ENCODE data around the gene S100A11.

S100A11 gene

DNA sequence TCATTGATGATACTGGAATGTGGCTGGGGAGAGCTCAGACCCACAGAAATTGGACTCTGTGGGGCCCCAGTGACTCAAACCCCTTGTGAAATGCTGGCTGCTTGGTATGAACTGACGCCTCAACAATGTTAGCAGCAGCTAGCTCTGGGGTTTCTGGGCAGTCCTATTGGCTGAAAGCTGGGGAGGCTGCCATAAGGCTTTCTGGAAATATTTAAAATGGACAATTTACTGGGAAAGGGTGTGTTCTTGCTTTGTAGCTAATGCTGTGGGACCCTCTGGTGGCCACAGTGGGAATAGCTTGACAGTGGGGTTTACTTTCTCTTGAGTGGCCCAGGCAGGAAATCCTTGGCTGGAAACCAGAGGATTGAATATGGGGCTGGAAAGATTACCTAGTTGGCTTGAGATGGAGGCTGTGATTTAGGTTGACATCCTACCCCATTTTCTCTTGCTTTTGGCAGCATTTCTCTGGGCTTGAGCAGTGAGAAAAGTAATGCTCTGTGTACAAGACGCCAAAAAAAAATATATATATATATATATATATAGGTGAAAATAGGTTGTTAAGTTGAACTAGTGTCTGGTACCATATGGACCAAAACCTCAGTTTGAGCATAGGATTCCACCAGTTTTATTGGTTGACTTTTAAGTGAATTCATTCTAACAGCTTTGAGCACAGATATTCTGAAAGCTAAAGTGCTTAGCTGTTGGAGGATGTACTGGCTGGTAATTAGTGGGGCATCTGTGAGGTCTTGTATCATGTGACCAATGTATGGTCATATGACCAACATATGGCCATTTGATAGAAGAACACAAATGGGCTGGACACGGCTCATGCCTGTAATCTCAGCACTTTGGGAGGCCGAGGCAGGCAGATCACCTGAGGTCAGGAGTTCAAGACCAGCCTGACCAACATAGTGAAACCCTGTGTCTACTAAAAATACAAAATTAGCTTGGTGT is 34.9 kb downstream of the S100A11 start:
- peak; percentile 84 for DNase-seq

DNA sequence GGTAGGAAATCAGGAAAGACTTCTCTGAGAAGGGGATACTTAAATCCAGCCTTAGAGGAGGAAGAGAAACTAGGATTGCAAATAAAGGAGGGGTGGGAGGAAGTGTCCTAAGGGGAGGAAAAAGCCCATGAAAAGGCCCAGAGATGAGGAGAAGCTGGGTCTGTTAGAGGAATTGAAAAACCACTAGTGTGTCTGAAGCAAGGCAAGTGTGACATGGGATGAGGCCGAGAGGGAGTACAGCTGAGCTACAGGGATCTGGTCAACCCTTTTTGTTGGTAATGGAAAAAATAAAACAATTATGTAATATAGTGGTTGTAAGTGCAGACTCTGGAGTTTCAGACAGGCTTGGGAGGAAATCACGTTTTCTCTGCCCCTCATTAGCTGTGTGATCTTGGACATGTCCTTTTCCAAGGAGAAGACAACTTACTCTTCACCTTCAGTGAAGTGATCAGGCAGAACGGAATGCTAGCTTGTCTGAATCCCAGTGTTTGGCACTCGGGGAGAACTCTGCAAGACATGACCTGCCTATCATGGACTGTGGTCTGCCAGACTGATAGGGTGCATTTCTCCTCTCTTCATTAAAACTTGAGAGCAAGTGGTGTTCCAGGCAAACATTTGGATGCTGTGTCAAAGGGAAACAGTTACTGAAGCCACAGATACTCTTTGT is 35.7 kb downstream of the S100A11 start:
- DNase-seq = peak; percentile 84

DNA sequence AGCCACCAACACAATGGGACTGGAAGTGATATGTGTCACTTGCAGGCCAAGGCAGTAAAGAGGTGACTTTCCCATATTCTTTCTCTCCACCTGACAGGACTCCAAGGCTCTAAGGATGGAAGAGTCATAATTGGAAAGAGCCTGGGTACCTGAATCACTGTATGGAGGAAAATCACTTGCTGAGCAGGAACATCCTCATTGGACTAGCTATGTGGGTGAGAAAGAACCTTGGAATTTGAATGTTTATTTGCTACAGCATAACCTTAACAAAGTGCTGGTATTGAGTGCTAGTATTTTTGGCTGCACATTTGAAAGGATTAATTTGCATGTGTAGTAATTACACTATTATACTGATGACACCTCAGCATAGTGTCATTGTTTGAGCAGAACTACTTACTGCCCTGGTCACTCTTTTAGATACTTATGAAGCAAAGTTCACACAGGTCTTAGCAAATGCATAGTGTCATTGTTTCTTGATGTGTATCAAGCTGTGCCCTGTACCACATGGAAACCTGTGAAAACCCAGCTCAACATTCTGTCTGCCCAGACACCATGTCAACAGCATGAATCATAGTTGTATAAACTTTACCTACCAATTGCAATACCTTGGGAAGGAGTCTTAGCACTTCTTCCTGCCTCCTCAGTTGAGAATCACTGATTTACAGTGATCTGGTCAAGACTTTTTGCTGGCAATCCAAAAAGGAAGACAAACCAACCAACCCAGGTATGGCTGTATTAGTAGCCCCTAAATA is 38.0 kb downstream of the S100A11 start:
- peak; percentile 96 for DNase-seq

DNA sequence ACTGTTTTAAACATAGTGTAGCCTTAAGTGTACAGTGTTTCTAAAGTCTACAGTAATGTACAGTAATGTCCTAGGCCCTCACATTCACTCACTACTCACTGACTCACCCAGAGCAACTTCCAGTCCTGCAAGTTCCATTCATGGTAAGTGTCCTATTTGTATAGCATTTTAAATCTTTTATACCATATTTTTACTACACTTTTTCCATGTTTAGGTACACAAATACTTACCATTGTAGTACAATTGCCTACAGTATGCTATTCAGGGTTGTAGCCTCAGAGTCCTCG is 39.6 kb downstream of the S100A11 start:
- DNase-seq = no peak

DNA sequence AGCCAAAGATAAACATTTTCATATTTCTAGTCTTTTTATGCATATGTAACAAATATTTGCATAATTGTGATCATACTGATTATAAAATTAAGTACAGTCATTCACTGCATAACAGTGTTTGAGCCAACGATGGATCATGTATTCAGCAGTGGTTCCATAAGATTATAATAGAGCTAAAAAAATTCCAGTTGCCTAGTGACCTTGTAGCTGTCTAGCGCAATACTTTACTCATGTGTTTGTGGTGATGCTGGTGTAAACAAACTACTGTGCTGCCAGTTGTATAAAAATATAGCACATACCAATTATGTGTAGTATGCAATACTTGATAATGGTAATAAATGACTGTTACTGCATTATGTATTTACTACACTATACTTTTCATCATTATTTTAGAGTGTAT is 41.0 kb downstream of the S100A11 start:
- no peak for DNase-seq

DNA sequence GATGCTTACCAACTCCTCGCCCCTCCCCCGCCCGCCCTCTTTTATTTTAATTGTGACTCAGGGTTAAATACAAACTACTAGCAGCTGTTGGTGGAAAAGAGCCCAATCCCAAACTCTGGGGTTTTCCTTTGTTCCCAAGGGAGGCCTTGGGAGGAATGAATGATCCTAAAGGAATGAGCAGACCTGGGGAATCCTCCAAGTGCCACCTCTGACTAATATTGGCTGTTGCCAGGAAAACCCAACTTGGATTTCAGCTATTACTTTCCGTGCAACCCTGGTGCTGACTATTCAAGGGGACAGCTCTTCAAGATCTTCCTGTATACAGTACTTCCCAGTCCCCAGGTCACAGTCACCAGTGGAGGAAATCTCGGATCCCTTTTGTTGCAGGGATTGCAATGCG is 41.8 kb downstream of the S100A11 start:
- DNase-seq = peak; percentile 97

DNA sequence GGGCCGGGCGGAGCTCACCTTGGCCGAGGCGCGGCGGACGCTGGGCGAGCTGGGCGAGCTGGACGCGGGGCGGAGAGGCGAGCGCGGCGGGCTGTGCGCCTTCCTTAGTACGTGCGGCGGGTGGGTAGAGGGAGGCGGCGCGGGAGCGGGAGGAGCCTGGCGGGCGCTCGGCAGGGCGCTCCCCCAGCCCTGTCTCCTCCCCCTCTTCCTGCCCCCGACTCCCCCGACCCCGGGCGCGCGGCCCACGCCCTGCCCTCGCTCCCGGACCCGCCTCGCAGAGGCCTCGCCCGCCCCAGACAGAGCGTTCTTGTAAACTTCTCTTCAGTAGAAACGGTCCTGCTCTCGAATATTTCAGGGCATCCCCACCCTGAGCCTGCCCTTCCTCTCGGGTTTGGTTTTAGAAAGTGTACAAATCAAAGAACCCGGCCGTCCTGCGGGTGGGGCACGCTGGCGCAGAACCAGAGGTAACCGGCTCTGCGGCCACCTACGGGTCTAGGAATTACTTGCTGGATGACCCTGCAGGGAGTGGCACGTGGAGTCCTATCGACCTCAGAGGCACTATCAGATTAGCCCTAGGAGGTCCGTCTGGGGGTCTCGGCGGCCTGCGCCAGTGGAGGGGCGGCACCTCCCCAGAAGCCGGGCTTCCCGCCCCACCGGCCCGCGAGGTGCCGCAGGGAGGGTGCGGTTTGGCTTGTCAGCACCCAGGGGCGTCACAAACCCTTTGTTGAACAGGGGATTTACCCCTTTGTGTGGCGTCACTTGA is 42.9 kb downstream of the S100A11 start, which contains the start of gene S100A10:
S100A10 (minus strand) TSS at position 126 of the 763 bp plus-strand sequence. CDS start 7,629 bp downstream, outside the sequence.
- peak; percentile 71 for DNase-seq

DNA sequence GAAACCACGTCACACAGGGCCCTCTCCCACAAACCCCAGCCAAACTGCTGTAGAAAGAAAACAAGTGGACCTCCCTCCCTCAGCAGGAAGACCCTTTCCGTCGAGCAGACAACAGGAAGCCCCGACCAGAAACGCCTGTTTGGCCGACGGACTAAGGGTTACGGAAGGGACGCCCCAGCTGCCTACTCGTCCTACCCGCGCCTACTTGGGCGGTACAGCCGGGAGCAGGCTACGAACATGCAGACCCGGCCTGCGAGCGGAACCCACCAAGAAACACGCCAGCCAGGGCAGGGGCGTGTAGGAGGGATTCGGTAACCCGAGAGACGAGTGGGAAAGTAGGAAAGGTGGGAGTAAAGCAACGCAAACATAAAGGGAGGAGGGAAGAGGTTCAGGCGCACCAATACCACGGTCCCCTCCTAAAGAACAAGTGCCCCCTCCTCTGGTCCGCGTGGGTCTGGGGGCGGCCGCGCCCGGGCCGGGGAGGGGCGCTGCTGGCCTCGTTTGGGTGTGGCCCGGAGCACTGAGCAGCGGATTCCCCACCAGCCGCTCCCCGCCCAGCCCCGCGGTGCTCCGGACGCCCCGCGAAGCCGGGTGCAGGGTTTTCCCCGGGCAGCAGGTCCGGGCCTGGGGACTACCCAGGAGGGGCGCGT is 43.6 kb downstream of the S100A11 start:
- no peak for DNase-seq

DNA sequence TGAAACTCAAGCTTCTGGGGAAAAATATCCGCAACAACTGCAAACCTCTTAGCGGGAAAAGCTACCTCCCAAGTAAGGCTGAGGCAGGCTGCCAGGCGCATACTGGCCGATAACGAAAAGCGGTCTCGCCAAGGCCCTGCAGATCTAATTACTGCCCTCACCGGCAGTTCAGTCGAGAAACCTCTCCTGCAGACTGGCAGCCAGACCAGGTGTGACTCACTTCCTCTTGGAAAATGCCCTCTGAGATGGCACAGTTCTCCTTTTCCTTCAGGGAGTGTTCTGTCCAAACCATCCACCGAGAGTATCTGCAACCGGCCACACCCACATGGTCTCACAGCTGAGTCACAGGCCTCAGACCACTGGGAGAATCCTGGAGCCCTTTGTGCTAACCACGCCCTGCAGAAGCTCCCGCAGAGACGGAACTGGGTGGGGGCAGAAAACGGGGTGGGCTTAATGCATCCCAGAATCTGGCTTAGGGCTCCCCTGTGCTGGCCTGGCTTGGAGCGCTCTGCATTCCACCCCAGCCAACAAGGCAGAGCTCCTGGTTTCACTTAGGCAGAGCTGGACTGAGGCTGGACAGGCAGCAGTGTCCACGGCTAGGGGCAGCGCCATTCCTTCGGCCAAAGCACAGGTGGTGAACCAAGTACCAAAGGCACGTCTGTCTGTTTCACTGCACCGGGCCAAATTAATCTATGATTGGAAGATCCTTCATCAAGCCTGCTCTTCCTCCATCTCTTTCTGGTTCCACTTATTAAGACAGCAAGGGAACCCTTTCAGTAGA is 44.3 kb downstream of the S100A11 start:
- DNase-seq = peak; percentile 98

DNA sequence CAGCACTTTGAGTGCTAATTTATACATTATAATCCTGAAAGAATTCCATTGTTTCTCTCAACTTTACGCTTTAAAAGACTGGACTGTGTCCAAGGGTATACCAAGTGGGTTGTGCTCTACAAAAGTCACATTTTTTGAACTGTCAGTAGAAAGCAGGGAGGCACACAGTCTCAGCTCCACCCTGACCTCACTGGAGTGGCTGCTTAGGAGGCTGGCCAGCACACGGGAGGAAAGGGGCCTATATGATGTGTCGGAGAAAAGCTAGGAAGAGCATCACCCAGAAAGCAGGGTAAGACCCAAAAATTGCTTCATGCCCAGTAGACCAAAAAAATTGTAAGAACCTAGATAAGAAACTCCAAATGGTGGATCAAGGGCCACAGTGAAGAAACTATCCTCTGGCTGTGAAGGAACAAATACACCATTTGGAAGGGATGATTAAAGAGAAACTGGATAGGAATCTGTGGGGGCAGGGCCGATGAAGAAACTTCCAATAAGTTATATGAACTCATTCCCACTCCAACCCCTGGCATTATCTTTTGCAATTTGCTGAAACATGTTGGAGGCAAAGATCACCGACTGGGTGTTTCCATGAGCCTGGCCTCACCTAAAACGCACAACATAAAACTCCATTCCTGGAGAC is 45.0 kb downstream of the S100A11 start:
- DNase-seq = peak; percentile 73

DNA sequence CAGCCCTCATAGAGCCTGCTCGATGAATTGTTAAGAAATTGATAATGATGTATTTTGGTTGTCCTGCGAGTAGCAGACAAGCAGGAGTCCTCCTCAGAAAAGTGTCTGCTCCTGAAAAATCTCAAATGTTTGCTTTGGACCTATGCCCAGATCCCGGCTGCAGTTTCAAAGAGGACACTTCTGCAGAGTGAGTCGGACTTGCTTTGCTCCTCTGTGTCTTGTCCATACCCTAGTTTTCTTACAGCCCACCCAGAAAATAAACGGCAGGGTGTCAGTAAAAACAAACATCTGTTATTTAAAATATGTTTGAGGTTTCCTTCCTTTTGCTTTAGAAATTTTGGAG is 46.0 kb downstream of the S100A11 start:
- DNase-seq = peak; percentile 69

DNA sequence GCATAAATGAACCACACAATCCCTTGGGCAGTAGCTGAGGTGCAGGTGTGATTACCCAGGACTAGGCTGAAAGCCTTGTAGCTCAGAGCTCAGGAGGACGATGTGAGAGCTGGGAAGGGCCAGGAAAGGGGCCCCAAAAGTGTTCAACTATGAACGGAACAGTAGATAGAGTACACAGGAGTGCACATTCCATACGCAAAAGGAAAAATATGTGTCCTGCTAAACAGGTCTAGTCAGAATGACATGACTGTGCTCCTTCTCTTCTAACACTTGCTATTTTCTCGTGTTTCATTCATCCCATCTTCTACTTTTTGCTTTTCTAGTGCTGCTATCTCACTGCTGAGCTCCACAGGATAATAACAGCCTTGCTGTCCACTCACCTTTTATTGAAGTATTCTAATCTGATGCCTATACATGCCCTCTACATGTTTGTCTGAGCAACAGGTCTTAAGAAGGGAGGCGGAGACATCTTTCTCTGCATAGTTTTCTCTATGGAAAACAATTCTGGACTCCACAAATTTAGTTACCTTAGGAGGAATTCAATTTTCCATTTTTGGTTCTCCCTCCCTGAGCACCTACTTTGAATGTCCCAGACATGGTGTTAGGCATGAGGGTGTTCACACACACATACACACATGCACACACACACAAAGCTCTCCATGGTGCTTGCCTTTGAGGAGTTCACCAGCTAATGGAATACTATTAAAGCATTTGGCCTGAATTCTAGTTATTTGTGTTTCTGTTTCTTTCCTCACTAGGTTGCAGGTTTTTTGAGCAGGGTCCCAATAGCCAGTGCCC is 46.5 kb downstream of the S100A11 start:
- DNase-seq = no peak

DNA sequence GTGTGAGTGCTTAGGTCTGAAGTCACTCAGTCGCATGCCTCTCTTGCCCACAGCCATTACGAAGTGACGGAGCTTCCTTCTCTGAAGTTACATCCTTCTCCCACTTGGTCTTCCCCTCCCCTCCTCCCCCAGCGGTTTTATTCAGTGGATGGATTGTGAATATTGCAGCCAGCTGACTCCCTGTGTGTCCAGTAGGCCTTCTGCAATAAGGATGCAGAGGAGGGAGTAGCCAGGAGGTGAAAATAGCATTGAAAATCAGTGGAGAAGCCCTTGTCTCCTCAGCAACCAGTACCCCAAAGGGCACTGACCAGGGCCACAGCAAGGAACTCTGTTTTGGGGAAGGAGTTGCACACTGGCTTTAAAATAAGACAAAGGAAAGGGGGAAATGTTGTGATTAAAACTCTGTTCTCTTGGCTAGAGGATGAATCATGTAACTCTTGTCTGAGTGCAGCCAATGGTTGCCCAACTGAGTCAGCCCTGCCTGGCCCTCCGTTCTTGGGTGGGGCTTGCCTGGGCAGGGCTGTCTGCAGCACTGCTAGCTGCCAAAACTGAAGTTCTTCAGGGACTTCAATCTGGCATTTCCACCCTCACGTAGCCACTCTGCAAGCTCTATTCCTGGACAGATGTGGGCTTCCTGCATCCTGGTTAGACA is 47.5 kb downstream of the S100A11 start:
- DNase-seq = peak; percentile 84

DNA sequence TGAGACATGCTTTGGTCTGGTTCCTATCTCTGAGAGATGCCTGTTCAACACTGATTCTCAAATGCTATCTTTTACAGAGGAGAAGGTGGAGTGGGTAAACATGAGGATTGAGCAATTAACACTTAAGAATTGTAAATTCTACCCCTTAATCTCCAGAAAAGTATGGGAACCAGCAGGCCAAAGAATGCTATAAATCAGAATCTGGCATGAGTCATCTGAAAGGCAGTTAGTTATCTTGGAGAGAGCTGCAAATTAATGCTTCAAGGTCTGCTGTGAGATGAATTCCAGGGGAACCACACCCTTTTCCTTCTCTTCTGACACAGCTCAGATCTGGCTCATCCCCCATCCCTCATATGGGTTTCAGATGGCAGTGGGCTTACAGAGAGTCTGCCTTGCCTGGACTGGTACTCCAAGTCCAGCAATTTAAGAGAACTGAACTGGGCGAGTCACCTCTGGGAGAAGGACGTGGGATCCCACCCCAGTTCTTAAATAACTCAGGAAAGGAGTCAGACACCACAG is 48.3 kb downstream of the S100A11 start:
- peak; percentile 96 for DNase-seq

DNA sequence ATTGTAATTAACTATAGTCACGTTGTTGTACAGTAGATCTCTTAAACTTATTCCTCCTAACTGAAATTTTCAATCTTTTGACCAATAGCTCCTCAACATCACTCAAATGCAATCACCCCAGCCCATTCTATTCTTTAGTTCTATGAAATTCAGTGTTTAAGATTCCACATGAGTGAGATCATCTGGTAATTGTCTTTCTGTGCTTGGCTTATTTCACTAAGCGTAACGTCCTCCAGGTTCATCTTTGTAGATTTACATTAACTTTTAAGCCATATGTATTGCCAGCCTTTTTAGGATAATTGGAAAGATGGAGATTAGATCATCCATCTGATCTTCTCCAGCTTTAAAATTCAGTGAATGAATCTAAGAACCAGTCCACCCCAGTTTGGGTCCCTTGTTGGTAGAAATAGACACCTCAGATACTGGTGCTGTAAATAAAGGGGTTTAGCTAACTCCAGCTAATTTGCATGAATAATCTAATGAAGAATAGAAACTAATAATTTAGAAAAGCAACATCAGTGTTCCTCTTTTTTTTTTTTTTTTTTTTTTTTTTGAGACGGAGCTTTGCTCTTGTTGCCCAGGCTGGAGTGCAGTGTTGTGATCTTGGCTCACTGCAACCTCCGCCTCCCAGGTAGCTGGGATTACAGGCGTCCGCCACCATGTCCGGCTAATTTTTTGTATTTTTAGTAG is 50.2 kb downstream of the S100A11 start:
- DNase-seq = peak; percentile 70

DNA sequence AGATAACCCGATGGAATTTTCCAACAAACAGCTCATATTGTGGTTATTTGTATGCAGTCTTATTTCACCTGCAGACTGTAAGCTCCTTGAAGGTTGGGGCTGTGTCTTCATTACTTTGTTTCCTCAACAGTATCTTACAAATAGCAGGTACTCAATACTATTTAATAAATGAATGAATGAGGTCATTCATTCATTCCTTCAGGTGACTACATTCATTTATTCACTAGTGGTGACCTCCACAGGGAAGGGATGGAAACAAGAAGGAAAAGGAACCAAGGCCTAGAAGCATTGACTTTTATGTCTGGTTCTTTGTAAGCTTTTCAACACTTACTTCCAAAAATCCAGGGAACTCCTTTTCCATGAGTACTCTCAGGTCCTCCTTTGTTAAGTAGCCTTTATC is 51.0 kb downstream of the S100A11 start:
- no peak for DNase-seq

DNA sequence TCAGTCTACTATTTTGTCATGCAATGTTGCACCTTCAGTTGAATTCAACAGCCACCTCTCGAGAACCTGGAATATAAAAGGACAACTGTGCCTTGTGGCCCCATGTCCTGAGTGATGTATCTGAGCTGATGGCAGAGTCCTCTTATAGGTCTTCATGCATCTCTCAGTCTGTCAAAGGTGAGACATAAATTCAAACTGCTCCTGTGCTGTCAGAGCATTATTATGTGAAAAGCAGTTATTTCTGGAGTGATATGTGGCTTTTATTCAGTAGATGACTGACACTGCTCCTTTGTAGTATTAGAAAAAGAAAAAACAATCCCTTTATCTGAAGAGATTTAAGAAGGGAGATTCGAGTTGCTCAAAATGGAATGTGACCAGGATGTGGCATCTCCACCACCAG is 51.5 kb downstream of the S100A11 start:
- no peak for DNase-seq

DNA sequence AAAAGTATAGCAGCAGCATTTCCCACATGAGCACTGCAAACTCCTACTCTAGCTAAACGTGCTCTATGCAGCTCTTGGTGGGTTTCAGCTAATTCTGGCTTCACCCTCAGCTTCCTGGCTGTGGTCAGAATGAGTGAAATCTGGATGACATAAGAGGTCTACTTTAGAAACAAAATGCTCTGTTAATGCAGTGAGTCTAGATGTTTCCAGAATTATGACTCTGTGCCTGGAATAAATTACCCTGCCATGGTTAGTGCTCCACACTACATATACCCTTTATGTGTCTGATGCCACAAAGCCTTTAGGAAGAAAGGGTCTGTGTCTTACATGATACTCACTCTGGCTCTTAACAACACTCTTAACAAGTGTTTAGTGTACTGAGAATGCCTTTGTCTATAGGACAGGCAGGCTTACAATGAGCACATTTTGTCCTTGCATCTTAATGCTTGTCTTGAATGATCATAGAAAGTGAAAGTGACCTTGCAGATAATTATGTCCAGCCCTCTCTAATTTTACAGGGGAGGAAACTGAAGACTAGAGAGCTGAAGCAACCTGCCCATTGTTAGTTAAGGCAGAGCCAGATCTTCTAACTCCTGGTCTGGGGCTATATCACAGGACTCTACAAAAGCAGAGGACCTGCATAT is 52.4 kb downstream of the S100A11 start:
- no peak for DNase-seq

Measured in kidney glomerular epithelial cell (primary cell).